DLD1 (cell line): Measurements from ENCODE around the gene RNF208.

ENCODE experiments used
- in situ Hi-C: cut with HindIII; loops from 2 replicates; pipeline ENCODE4 v1.10.0; 2017; ENCODE audit warnings: low sequenced_read_pairs

The RNF208 gene

DNA sequence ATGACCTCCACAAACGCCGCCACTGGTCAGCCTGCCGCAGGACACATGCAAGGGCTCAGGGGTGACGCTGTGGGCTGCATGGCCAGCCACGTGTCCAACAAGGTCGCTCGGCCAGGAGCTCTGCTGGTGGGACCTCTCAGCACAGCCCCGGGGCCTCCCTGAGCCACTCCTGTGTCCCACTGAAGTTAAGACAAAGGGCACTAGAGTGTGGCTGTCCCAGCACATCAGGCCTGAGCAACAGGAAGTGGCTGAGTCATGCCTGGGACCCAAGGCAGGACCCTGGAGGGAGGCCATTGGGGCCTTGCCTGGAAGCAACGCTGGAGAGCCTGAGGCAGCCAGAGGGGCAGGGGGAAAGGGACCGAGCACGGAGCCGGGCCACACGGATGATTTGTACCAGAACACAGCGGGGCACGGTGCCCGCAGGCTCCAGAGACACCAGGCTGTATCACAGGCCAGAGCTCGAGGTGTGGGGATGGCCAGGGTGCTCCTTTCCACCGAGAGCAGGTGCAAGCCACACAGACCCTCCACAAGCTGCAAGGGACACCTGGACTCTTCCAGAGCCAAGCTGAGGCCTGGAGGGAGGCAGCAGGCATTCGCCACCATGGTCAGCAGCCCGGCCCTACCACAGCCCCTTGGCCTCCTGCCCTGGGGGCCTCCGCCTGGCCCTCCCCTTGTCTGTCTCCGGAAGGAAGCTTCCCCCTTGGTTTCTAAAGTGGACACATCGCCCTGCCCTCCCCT is 43.7 kb downstream of the RNF208 start:
- in situ Hi-C loops: no loop called here

DNA sequence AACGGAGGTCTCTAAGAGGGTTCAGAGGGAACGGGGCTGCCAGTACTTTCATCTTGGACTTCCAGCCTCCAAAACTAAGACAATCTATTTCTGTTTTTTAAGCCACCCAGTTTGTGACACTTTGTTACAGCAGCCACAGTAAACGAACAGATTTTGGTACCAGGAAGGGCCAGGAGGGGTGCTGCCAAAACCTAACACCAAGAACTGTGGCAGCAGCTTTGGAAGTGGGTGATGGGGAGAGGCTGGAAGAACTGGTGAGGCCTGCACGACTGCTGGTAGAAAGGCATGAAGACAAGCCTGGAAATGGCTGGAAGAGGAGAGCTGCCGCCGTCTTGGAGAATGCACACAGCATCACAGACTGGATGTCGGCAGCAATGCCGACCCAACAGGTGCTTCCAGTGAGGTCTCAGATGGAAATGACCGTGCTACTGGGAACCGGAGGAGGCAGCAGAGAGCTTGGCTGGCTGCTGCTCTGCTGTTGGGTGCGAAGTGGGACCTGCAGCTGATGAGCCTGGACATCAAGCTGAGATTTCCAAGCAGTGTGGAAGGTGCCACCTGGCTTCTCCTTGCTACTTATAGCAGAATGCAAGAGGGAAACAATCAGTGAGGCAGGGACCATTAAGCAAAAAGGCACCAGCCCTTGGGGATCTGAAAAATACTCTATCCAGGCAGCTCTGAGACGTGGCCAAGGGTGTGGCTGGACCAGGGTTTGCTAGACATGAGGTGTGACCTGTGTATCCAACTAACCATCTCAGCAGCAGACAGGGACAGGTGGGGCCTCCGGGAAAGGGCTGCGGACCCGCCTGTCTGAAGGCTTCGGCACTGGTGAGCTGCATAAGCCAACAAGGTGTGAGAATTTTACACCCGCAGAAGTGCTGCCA is 45.5 kb downstream of the RNF208 start:
- in situ Hi-C loops: no loop called here

GRCh38 chr9:137175345-137175961 is 46.6 kb downstream of the RNF208 start:
- in situ Hi-C loops: no loop called here

- in situ Hi-C loops: loop anchor here (25.0 kb wide), 1 partner anchor 363 kb away; the partner anchor contains the start of gene RABL6
Observed at GRCh38 chr9:137174722-137175293, 47.2 kb downstream of the RNF208 start.

DNA sequence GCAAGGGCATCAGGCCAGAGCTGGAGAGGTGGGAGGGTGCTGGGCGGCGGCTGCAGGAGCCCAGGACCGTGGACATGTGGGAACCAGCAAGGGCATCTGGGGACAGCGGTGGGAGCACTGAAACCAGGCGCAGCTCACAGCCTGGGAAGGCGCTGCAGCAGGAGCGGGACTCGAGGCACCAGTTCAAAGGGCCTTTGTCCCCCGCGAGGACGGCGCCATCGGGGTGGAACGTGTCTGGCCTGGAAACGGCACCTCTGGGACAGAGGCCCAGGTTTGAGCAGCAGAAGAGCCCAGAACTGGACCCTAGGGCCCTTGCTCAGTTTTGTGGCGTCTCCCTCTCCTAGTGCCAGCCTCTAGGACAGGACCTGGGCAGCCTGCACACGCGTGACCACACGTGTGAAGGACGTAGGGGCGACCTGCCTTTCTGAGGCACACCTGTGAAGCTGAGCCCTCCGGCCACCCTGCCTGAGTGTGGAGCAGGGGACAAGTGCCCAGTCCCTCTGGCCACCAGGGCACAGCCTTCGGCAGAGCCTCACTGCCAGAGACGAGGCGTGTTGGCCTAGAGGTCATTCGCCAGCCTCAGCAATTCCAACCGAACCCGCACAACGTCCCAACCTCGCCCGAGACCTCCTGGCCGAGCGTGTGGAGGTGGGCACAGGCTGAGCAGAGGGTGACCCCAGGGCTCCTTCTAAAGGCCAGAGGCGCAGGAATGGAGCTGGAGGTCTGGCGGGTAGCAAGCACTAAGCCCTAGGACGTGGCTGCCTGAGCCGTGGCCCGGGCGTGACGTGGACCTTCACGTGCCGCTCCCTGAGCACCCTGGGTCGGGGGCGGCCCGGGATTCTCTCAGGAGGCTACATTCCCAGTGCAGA is 48.0 kb downstream of the RNF208 start:
- in situ Hi-C loops: loop anchor here (25.0 kb wide), 1 partner anchor 362 kb away; the partner anchor contains the start of gene RABL6

- in situ Hi-C loops: loop anchor here (25.0 kb wide), 1 partner anchor 361 kb away; the partner anchor contains the start of gene RABL6
Observed at GRCh38 chr9:137172901-137173795, 48.9 kb downstream of the RNF208 start.

DNA sequence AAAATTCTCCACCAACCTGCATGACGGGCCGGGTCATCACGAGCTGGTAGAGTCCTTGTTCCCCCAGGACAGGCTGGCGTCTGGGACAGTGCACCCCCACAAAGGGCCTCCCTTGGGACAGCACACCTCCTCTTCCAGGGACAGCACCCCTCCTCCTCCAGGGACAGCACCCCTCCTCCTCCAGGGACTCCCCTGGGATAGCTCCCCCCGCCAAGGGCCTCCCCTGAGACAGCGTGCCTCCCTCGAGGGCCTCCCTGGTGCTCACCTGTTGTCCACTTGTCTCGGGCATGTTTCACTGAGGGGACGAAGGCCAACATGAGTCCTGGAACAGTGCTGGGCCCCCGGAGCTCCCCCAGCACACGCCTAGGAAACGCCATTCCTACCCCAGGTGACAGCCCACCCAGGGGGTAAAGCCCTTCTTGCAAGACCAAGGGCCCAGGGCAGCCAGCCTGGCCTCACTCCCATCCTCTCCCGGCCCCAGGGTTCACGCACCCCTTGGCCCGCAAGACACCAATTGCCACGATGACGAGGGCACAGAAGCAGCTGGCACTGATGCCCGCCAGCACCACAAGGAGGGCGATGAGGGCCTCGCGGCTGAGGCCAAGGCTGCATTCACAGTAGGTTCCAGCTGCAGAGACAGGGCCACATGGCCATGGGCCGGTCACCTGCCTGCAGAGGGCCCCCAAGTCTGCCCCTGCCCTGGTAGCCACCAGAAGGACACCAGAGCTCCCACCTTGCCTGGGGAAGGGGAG is 50.7 kb downstream of the RNF208 start:
- in situ Hi-C loops: loop anchor here (25.0 kb wide), 1 partner anchor 359 kb away; the partner anchor contains the start of gene RABL6

GRCh38 chr9:137170486-137171148 is 51.4 kb downstream of the RNF208 start:
- in situ Hi-C loops: loop anchor here (25.0 kb wide), 1 partner anchor 358 kb away; the partner anchor contains the start of gene RABL6
